Measurements from ENCODE around the gene NEAT1. TPM values are rescaled to one million over a fixed set of nuclear protein-coding genes. Genes with fewer than 3 reads are reported as not detected.

NEAT1 gene
- total RNA-seq (1,000 to 10,000 TPM; 1,146 to 1,441 TPM), polyA plus RNA-seq (ENCODE audit: insufficient read length in 6 of 6) (100 to 1,000 TPM; 106 to 190 (median 144) TPM)
- long read RNA-seq, donor 1, full-length matches to known transcripts = 107 of 107 reads
- long read RNA-seq, donor 1, partial matches to known transcripts = 0 of 107 reads
- long read RNA-seq, donor 1, other reads (novel, unspliced or antisense) = 0 of 107 reads
- long read RNA-seq, donor 2, full-length matches to known transcripts = 69 of 69 reads
- long read RNA-seq, donor 2, partial matches to known transcripts = 0 of 69 reads
- long read RNA-seq, donor 2, other reads (novel, unspliced or antisense) = 0 of 69 reads
- long read RNA-seq, donor 3, full-length matches to known transcripts = 34 of 34 reads
- long read RNA-seq, donor 3, partial matches to known transcripts = 0 of 34 reads
- long read RNA-seq, donor 3, other reads (novel, unspliced or antisense) = 0 of 34 reads
- long read RNA-seq, donor 4, full-length matches to known transcripts = 32 of 32 reads
- long read RNA-seq, donor 4, partial matches to known transcripts = 0 of 32 reads
- long read RNA-seq, donor 4, other reads (novel, unspliced or antisense) = 0 of 32 reads
- long read RNA-seq, donor 5, full-length matches to known transcripts = 112 of 112 reads
- long read RNA-seq, donor 5, partial matches to known transcripts = 0 of 112 reads
- long read RNA-seq, donor 5, other reads (novel, unspliced or antisense) = 0 of 112 reads
- long read RNA-seq, donor 6, full-length matches to known transcripts = 57 of 57 reads
- long read RNA-seq, donor 6, partial matches to known transcripts = 0 of 57 reads
- long read RNA-seq, donor 6, other reads (novel, unspliced or antisense) = 0 of 57 reads
- long read RNA-seq, donor 7, full-length matches to known transcripts = 36 of 36 reads
- long read RNA-seq, donor 7, partial matches to known transcripts = 0 of 36 reads
- long read RNA-seq, donor 7, other reads (novel, unspliced or antisense) = 0 of 36 reads
- long read RNA-seq, donor 8, full-length matches to known transcripts = 84 of 84 reads
- long read RNA-seq, donor 8, partial matches to known transcripts = 0 of 84 reads
- long read RNA-seq, donor 8, other reads (novel, unspliced or antisense) = 0 of 84 reads
- long read RNA-seq, donor 9, full-length matches to known transcripts = 1 of 1 reads
- long read RNA-seq, donor 9, partial matches to known transcripts = 0 of 1 reads
- long read RNA-seq, donor 9, other reads (novel, unspliced or antisense) = 0 of 1 reads
- long read RNA-seq, donor 10, full-length matches to known transcripts = 10 of 10 reads
- long read RNA-seq, donor 10, partial matches to known transcripts = 0 of 10 reads
- long read RNA-seq, donor 10, other reads (novel, unspliced or antisense) = 0 of 10 reads
- long read RNA-seq, donor 11, full-length matches to known transcripts = 46 of 46 reads
- long read RNA-seq, donor 11, partial matches to known transcripts = 0 of 46 reads
- long read RNA-seq, donor 11, other reads (novel, unspliced or antisense) = 0 of 46 reads
- long read RNA-seq, donor 12, full-length matches to known transcripts = 60 of 60 reads
- long read RNA-seq, donor 12, partial matches to known transcripts = 0 of 60 reads
- long read RNA-seq, donor 12, other reads (novel, unspliced or antisense) = 0 of 60 reads

DNA sequence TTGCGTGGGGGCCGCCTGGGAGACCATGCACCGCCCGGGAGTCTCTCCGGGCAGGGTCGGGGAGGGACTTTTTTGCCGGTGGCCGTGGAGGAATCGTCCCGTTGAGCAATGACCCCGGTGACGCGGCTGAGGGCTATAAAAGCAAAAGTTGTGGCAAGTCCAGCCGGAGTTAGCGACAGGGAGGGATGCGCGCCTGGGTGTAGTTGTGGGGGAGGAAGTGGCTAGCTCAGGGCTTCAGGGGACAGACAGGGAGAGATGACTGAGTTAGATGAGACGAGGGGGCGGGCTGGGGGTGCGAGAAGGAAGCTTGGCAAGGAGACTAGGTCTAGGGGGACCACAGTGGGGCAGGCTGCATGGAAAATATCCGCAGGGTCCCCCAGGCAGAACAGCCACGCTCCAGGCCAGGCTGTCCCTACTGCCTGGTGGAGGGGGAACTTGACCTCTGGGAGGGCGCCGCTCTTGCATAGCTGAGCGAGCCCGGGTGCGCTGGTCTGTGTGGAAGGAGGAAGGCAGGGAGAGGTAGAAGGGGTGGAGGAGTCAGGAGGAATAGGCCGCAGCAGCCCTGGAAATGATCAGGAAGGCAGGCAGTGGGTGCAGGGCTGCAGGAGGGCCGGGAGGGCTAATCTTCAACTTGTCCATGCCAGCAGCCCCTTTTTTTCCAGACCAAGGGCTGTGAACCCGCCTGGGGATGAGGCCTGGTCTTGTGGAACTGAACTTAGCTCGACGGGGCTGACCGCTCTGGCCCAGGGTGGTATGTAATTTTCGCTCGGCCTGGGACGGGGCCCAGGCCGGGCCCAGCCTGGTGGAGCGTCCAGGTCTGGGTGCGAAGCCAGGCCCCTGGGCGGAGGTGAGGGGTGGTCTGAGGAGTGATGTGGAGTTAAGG is at the start of gene NEAT1:
NEAT1 (plus strand) TSS at position 166 of the 883 bp plus-strand sequence.
- Histone ChIP-seq H3K27me3 (no peaks in the 10 kb centered on the region), H3K9me3 (no peaks in the 10 kb centered on the region), H3K36me3 (peaks cover 0 to 39% of the 10 kb centered on the region in 2 donors), H3K27ac (peak within 1 kb of the TSS; percentile 99 to 100), H3K4me3 (peak within 1 kb of the TSS; percentile 76 to 80), H3K4me1 (peaks cover 31 to 53% of the 10 kb centered on the region in 2 donors)
- TF ChIP-seq, protein P1, sequence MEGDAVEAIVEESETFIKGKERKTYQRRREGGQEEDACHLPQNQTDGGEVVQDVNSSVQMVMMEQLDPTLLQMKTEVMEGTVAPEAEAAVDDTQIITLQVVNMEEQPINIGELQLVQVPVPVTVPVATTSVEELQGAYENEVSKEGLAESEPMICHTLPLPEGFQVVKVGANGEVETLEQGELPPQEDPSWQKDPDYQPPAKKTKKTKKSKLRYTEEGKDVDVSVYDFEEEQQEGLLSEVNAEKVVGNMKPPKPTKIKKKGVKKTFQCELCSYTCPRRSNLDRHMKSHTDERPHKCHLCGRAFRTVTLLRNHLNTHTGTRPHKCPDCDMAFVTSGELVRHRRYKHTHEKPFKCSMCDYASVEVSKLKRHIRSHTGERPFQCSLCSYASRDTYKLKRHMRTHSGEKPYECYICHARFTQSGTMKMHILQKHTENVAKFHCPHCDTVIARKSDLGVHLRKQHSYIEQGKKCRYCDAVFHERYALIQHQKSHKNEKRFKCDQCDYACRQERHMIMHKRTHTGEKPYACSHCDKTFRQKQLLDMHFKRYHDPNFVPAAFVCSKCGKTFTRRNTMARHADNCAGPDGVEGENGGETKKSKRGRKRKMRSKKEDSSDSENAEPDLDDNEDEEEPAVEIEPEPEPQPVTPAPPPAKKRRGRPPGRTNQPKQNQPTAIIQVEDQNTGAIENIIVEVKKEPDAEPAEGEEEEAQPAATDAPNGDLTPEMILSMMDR (IDR thresholded peaks at IDR 0.05) = no peak
- peak; percentile 93 to 96 (median 94) for DNase-seq
- intact Hi-C loops (cut with DNase I) = loop anchor here (5.0 kb wide), 2 partner anchors 74 to 79 kb away; partner anchors contain the start of gene MALAT1 (in 1 of the 2)
- peak; percentile 13 for ATAC-seq

DNA sequence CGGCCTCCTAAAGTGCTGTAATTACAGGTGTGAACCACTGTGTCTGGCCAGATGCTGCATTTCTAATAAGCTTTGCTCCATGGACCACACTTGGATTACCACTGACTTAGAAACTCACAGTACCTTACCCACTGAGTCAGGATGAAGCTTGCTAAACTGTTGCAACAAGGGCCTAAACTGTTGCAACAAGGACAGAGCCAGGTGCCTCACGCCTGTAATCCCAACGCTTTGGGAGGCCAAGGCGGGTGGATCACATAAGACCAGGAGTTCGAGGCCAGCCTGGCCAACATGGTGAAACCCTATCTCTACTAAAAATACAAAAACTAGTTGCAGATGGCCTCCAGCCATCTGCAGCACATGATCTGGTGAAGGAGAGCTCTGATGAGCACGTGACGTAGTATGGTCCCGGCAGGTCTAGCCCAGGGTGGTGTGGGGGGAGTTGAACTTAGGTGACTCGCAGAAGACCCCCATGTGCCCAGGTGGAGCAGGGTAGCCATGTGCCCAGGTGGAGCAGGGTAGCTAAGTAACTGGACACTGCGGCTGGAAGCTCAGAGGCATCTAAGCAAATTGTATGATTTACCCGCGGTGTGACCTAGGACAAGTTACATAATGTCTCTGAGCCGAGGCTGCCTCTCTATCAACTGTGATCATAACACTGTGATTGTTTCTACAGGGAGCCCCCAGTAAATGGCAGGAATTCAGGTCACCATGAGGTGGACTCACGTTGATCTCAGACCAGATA is 48.6 kb upstream of the NEAT1 start:
- no peak for ATAC-seq
- Histone ChIP-seq H3K4me1 (peaks cover 7 to 20% of the 10 kb centered on the region in 2 donors), H3K27ac (no peak overlapping the region), H3K27me3 (no peaks in the 10 kb centered on the region), H3K9me3 (no peaks in the 10 kb centered on the region), H3K36me3 (no peaks in the 10 kb centered on the region), H3K4me3 (no peak overlapping the region)
- no peak for DNase-seq
- intact Hi-C loops (cut with DNase I) = no loop called here
- TF ChIP-seq, protein P1 (IDR thresholded peaks at IDR 0.05) = no peak

DNA sequence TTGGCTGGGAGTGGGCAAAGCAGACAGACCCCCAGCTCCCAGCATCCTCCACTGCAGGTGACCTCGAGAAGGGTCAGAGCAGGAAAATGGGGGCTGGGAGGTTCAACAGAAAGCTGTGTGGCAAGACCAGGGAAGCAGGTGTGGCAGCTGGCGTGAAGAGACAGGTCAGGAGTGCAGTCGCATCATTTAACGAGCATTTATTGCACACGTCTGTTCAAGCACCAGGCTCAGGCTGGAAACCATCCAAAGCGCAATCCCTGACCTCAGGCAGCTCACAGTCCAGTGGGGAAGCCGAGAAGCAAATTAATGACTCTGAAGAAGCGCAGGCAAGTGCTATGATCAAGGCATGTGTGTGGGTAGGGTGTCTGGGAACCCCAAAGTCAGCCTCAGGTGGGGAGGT is 47.6 kb upstream of the NEAT1 start:
- TF ChIP-seq, protein P1 (IDR thresholded peaks at IDR 0.05) = no peak
- H3K4me1 ChIP-seq = peaks cover 7 to 24% of the 10 kb centered on the region in 2 donors
- no peaks in the 10 kb centered on the region for H3K36me3 ChIP-seq
- DNase-seq = no peak
- no peak for ATAC-seq
- no peak overlapping the region for H3K27ac ChIP-seq
- H3K9me3 ChIP-seq = no peaks in the 10 kb centered on the region
- no peak overlapping the region for H3K4me3 ChIP-seq
- no peaks in the 10 kb centered on the region for H3K27me3 ChIP-seq
- intact Hi-C loops (cut with DNase I) = no loop called here
